ENCODE data around the gene PLXNA4. TPM values are rescaled to one million over a fixed set of nuclear protein-coding genes. Genes with fewer than 3 reads are reported as not detected.
A peak's percentile ranks its signal among the peaks of the same experiment; 100 is the strongest.

The PLXNA4 gene
- total RNA-seq, 1 donor from 2014 or later = 34.9 TPM

DNA sequence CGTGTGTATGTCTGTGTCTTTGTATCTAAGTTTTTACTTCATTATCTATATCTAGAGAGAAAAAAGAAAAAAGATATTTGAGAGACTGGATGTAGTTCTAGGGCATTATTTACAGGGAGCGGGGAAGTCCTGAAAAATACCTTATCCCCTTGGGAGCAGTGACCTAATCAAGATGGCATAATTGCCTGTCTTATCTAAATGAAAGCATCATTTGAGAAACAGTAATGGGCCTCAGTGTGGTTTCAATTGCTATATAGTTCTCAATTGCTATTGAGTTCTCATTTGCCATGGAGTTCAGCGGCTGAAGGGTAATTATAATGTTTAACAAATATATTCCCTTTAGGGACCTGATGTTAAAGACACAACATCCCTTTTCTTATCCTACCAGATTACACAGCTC is 216.5 kb downstream of the PLXNA4 start:
- DNase-seq (ENCODE audit: low spot score) = no peak

DNA sequence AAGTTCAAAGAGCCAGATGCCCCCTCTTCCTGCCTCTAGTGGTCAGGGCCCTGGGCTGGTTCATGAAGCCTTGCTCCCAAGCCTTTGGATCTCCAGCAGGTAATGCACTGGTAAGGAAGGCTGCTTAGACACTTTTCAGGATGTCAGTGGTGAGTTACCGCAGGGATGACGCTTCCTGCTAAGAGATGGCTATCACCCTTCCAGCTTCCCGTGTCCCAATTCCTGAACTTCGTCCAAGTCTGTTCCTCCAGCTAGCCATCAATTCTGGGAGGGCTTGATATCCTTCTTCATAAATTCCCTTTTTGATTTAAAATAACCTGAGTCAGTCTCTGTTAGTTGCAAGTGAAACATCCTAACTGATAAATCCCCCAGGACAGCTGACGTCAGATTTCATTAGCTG is 221.2 kb downstream of the PLXNA4 start:
- no peak for DNase-seq (ENCODE audit: low spot score)

DNA sequence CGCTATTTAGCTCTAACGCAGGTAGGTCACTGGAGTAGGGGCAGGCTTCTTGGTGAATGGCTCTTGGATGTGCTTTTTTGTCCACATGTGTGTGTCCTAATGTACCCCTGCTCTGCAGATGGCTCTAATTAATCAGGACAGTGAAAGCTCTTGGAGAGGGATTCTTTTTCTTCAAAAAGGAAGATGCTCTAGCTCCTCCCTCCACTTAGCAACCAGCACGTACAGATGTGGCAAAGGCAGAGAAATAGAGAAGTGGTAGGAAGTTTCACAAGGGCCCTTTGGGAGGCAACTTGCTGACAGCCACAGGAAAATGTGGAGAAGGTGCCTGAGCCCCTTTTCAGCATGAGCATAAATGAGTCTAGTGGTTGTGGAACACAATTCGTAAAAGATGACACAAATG is 221.7 kb downstream of the PLXNA4 start:
- DNase-seq (ENCODE audit: low spot score) = peak; percentile 49

DNA sequence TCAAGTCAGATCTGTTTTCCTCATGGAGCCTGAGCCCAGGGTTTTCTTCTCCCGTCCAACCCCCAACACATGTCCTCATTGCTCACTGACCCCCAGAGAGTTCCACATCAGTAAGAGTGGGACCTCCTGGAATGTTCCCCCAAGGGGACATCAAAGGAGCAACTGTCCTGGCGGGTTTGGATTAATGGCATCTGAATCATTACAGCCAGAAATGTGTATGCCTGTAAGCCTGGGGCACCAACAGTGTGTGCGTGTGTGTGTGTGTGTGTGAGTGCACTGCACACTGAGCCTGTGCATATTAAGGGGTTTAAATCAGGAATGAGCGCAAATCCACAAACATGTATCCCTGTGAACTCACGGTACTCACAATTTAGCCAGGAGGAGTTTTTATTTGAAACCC is 222.3 kb downstream of the PLXNA4 start:
- DNase-seq (ENCODE audit: low spot score) = peak; percentile 51

DNA sequence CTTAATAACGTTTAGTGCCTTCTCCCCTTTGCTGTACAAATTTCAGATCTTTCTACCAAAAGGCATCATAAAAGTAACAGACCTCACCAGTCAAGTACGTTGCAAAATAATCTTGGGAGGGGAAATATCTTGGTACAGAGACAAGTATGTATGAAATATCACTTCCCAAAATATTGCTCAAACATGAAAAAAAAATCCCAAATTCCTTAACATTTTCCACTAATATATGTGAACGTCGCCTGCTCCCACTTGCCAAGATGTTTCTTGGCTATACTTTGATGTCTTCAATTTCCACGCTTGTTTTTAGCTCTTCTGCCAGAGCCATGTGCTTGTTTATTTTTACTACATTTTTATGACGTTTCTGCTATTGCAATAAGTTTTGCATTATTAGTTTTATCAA is 223.5 kb downstream of the PLXNA4 start:
- peak; percentile 77 for DNase-seq (ENCODE audit: low spot score)

DNA sequence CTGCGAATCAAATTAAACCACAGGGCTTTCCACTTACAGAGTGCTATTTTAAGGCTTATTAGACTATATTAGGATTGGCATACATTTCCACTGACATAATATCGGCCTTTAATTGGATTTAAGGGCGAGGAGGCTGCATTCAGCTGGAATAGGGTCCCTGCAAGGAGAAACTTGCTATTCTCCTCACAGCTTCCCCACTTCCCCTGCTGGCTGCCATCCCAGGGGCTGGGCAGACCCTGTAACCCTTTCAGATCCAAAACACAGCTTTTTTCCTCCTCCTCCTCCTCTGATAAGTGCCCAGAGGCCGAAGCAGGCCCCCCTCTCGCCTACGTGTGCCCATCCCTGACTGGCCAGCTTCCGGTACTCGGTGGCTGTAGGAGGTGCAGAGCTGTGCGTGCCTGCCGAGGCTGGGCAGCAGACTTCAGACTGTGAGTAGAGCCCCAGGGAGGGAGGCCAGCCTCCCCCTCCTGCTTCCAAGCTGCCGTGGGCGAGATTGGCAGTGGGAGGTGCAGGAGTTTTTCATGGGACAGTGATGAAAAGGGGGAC is 224.2 kb downstream of the PLXNA4 start:
- DNase-seq (ENCODE audit: low spot score) = peak; percentile 44

DNA sequence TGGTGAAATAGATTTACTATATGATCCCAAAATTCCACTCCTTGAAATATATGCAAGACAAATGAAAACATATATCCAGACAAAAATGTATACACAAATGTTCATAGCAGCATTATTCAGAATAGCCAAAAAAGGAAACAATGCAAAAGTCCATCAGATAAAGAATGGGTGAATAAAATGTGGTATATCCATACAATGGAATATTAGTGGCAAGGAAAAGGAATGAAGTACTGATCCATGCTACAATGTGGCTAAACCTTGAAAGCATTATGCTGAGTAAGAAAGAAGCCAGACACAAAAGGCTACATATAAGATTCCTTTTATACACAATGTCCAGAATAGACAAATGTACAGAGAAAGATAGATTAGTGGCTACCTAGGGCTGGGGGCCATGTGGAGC is 225.5 kb downstream of the PLXNA4 start:
- no peak for DNase-seq (ENCODE audit: low spot score)

DNA sequence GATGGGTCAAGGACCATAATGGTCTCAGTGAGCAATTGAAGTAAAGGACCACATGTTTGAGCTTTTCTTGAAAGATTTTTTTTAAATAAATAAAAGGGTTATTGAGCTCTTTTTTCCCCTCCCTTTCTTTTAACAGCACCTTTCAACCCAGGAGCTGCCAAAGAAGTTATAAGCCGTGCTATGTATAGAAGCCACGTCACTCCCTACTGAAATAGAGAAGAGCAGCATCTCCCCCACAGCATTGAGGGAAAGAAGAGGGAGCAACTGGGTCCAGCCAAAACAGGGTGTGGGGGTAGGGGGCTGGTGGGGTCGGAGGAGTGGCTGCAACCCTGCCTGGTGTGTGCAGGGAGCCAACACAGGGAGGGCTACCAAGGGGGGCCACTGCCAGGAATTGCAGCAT is 227.2 kb downstream of the PLXNA4 start:
- DNase-seq (ENCODE audit: low spot score) = no peak

DNA sequence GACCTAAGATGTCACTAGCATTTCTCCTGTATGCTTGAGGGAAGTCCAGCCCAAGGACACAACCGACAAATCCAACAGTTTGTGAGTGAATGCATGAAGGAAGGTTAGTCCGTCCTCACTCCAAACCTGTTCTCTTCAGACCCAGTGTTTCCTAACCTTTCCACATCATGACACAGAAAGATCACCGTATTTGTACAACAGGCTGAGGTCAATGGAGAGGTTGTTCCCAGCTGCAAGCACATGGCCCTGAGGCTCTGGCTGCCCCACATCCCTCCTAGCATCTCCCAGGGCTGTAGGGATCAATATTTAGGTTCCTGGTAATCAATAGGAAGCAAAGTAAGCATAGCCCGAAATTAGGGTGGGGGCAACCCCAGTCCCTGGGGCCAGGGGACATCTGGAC is 227.9 kb downstream of the PLXNA4 start:
- DNase-seq (ENCODE audit: low spot score) = no peak

DNA sequence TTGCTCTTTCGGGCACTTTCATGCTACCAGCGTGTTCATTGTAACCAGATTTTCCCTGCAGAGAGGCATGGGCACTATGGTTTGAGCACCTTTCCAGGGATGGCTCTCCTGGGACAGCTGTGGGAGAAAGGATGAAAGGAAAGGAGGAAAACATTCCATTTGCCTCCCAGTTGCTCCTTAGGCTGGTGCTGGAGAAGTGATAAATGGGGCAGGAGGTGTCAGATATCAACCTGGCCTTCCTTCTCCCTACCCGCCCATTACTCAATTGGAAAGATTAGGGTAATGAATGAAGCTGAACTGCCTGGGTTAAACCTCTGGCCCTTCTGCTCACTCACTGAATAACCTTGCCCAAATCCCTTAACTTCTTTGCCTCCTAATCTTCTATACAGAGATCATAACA is 228.4 kb downstream of the PLXNA4 start:
- DNase-seq (ENCODE audit: low spot score) = no peak

DNA sequence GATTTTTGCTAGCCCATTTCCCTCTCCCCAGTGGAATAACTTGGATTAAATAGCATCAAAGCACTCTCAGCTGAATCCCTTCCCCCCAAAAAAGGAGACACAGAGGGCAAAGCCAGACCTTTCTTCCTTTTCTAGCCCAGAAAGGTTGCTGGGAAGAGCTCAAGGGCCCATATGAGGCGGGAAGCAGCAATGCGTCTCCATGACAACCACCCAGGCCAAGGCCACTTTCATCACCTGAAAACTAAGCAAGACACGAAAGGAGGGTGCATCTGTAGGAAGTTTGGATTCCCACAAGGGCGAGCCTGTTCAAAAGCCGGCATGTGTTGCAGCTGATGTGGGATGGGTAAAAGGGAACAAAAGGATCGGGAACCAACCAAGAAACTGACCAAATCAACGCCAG is 229.1 kb downstream of the PLXNA4 start:
- no peak for DNase-seq (ENCODE audit: low spot score)

DNA sequence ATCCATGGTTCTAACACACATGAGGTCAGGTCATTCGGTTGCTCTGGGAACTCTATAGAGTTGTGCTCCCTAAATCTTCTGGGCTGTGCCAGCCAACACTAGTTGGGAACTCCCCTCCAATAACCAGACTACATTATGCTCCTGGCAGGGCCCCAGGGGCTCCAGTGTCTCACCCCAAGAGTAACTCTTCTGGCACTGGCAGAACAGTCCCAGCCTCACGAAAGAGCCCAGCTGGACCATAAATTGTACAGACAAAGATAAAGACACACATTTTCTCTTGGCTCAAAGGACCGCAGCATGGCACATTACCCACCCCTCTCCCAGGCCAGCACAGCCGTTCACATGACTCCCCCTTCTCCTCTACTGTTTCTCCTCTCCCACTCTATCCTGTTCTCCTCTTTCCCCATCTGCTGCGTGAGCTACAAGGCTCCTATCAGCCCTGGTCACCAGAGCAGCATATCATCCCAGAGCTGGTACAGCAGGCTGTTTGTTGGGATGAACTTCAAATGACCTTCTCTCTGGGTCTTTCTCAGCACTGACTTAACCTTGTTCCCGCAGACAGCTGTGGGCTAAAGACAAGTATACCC is 230.6 kb downstream of the PLXNA4 start:
- peak; percentile 45 for DNase-seq (ENCODE audit: low spot score)

DNA sequence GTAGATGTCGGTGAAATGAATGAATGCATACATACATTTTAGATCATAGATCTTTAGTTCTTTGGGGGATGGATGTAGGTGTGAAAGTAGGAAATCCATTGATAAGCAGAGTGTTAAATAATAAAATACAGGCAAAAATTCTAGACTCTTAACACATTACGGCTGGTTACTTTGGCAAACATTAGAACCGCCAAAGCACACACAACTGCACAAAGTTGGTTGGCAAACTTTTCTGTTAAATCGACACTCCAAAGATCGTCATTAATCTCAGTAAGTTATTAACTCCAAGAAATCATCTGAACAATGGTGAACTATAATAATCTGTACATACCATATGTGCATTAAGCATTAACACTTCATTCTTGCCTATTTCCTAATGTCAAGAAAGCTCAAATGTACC is 231.2 kb downstream of the PLXNA4 start:
- DNase-seq (ENCODE audit: low spot score) = no peak

DNA sequence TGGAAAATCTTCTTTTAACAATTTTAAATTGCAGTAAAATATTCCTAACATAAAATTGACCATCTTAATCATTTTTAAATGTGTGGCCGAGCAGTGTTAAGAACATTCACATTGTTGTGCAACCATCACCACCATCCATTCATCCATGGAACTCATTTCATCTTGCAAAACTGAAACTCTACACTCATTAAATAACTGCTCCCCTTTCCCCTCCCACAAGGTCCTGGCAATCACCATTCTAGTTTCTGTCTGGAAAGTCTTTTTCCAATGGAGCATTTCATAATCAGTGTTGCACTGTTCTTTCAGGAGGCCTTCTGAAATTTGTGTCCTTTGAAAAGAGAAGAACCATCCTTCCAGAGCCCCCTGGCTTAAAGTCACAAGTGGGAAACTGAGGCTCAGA is 233.1 kb downstream of the PLXNA4 start:
- DNase-seq (ENCODE audit: low spot score) = peak; percentile 10

DNA sequence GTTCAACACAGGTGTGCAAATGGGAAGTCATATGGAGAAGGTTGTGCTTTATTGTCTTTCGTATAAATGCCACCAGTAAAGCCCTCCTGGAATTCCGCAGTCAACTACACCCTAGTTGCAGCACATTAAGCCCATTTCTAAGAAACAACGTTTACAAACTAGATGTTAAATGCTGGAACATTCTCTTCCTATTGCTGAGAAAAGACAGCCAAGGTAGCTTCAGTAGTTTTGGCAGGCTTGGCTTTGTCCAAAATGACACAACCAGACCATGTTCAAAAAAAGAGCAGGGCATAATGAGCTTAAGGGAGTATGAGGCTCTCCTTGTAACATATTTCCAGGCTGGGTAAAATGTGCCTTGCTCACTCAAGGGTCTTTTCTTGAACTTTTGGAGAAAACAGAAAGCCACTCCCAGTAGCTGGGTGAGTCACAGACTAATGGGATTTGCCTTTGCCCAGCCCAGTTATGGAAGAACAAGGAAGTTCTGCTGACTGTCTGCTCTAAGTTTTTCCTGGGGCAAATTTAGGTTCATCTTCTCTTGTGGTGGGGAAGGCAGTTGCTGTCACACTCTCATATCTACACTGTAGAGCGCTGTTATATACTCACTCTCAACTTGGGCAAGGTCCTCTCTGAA is 238.7 kb downstream of the PLXNA4 start:
- peak; percentile 56 for DNase-seq (ENCODE audit: low spot score)

DNA sequence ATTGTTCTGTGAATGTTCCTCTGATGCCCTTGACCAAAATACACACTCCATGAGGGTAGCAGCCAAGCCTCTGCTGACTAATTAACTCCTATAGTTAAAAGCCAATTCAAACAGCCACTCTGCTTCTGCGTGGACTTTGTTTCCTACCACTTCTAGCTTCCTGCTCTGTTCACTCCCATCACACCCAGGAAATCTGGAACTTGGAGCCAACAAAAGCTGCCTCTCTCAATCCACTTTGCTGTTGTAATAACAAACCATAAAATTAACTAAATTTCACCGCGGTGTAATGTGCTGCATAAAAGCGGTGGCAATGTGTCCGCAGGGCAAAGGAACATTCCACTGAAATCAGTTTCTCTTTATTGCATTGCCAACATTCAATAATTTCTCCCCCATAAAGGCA is 239.5 kb downstream of the PLXNA4 start:
- no peak for DNase-seq (ENCODE audit: low spot score)

DNA sequence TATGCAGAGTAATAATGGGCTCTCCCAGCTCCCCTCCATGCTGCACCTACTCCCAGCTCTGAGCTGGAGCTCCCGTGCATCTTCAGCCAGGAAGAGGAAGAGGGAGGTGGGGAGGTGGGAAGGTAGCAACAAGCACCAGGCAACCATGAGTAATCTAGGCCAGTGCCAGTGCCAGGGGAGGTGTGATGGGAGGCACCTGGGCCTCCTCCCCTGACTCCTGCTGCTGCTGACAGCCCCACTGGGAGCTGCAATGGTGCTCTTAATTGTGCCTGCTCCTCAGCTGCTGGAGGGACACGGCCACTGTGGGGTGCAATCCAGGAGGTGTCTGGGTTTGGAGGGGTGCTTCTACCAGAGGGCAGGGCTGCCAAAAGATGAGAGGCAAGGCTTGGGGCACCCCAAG is 243.0 kb downstream of the PLXNA4 start:
- DNase-seq (ENCODE audit: low spot score) = no peak

DNA sequence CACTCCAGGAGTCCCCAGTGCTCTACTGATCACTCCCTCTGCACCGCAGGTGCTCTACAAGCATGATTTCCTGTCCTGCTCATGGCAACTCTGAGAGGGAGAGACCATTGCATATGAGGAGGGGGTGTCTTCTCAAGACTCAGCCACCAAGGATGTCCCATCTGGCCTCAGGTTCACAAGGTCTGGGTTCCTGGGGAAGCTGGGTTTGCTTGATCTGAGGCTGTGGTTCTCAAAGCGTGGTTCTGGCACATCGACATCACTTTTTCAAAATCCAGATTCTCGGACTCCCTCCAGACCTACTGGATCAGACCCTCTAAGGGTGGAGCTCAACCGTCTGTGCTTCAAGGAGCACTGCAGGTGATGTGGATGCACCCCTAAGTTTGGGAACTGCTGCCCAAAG is 247.5 kb downstream of the PLXNA4 start:
- DNase-seq (ENCODE audit: low spot score) = no peak

DNA sequence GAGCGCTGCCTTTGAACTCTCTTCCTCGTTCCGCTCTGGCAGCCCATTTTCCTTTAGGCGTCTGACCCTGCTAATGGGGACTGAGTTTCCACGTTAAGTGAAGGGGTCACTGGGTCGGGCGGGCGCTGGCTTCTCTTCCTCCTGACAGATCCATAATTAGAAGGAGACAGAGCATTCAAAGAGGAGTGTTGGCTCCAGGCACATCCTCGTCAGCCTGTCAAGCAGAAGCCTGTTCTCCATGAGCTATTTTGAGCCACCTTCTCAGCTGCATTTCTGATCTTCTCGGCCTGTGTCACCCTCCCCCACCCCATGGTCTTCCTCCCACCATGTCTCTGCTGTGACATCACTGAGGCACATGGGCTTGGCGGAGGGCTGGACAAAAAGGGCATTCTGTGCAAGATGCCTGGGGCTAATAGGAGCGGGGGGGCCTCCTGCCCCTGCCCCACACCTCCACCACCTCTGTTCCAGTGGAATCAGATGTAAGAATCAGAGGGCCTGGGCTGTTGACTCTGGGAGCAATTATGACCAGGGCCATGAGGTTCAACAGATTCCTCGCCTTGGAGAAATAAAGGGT is 248.1 kb downstream of the PLXNA4 start:
- DNase-seq (ENCODE audit: low spot score) = no peak

DNA sequence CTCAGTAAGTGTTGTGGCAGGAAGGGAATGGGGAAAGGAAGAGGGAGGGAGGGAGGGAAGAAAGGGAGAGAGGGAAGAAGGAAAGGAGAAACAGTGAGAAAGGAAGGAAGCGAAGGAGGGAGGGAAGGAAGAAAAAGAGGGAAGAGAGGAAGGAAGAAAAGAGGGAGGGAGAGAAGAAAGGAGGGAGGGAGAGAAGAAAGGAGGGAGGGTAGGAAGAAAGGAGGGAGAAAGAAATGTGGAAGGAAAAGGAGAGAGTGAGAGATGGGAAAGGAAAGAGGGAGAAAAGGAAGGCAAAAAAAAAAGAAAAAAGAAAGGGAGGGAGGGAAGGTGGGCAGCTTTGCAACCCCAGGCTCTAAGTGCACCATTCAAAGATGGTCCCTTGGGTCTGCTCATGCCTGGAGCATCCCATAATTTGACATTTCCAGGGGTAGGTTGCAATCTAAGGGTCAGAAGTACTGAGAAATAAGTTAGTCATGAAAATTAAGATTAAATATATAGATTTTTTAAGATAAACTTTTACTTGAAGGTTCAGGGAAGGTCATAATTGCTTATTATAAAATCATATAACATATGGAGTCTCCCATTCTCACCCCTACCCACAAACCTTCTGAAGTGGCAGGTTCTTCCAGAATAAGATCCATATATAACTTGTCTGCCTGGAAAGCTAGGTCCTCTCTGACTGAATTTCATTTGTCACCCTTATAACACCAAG is 249.2 kb downstream of the PLXNA4 start:
- no peak for DNase-seq (ENCODE audit: low spot score)

DNA sequence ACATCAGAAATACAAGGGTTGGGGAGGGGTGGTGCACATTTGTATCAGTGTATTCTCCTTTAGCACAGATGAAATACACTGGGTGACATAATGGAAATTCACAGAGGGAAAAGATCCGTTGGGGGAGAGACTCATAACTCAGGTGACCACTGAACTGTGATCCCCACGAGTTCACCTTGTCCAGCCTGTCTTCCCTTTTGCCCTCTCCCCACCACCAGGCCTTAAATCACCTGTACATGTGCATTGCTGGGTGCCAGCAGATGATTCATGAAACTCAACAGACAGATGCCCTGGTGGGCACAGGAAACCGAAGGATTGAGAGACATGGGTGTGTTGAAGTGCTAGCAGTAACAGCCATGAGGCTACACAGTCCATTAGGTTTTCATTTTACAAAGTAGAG is 253.3 kb downstream of the PLXNA4 start:
- no peak for DNase-seq (ENCODE audit: low spot score)

DNA sequence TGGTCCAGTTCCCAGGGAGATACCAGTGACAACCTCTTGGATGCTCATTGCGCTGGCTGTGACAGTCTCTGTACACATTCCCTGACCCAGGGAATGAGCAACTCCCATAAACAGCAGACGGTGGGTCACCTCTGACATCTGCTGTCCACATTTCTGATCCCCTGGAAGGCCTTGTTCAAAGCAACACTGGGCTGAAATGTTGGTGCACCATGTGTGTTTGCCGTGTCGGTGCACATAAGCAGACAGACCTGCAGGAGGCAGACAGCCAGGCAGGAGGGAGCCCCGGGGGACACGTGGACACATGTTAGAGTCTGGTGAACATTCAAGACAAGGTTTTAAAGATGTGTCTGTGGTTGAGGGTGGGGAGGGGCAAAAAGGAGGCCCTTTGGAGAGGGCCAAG is 254.9 kb downstream of the PLXNA4 start:
- no peak for DNase-seq (ENCODE audit: low spot score)

DNA sequence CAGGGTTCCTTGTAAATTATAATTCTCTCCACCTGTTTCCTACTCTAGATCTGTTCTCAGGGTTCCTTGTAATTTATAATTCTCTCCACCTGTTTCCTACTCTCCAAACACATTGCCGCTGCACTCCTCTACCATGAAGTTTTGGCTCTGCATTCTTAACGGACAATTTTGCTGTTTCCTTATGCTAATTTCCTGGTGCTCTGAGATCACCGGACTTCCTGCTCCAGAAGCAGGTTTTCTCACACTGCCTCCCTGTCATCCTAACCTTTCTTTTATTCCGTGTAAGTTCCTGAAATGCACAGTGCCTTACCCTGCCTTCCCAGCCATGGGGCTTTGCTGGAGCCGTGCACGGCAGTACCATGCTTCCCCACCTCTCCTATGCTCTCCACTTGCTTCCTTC is 256.8 kb downstream of the PLXNA4 start:
- no peak for DNase-seq (ENCODE audit: low spot score)
